WTC11 (cell line): ENCODE results near the gene SMIM41. TPM values are rescaled to one million over a fixed set of nuclear protein-coding genes. Genes with fewer than 3 reads are reported as not detected.

ENCODE experiments used
- ATAC-seq: fragments of 200-7000 bp; cut with Tn5 transposase; 2 replicates; pipeline ENCODE4 v1.10.0; 2021; ENCODE audit warnings: mild to moderate bottlenecking, moderate library complexity
- CTCF ChIA-PET: fragments of 300-600 bp; sonication (Branson Sonifier 250); formaldehyde crosslinking; loops from one replicate; lab custom pipeline; 2021; ENCODE audit warnings: antibody characterized with exemption; lab: Charles Lee
- POLR2A ChIA-PET: fragments of 350-600 bp; sonication (Branson Sonifier 250); formaldehyde crosslinking; loops from one replicate; lab custom pipeline; 2021; ENCODE audit warnings: antibody characterized with exemption; lab: Charles Lee
- DNase-seq: peaks from one replicate; pipeline ENCODE4 v3.0.0; 2021; ENCODE audit warnings: low spot score
- H3K27ac Mint-ChIP-seq: 2 replicates; pipeline ENCODE4 v1.8.0; 2021; ENCODE audit warnings: mixed read lengths
- H3K27me3 Mint-ChIP-seq: 2 replicates; pipeline ENCODE4 v1.8.0; 2021; ENCODE audit warnings: low read depth, mild to moderate bottlenecking, moderate library complexity, mixed read lengths
- H3K36me3 Mint-ChIP-seq: 2 replicates; pipeline ENCODE4 v1.8.0; 2021; ENCODE audit warnings: mixed read lengths
- H3K4me1 Mint-ChIP-seq: 2 replicates; pipeline ENCODE4 v1.8.0; 2022; ENCODE audit warnings: mixed read lengths
- H3K4me3 Mint-ChIP-seq: 2 replicates; pipeline ENCODE4 v1.8.0; 2021; ENCODE audit warnings: mild to moderate bottlenecking, moderate library complexity, mixed read lengths
- H3K9me3 Mint-ChIP-seq: 2 replicates; pipeline ENCODE4 v1.8.0; 2021; ENCODE audit warnings: mixed read lengths
- ARID4B ChIP-seq: sonication (generic); formaldehyde crosslinking; IDR thresholded peaks from 2 replicates; pipeline ENCODE4 v1.8.0; 2023; ENCODE audit warnings: missing genetic modification reagents, mild to moderate bottlenecking, borderline replicate concordance
- ATF6 ChIP-seq: sonication (generic); formaldehyde crosslinking; IDR thresholded peaks from 2 replicates; pipeline ENCODE4 v1.8.1; 2023; ENCODE audit warnings: mild to moderate bottlenecking, missing genetic modification reagents
- CDX4 ChIP-seq: fragments of 250-450 bp; sonication (Bioruptor Pico); IDR thresholded peaks from 2 replicates; pipeline ENCODE4 v1.9.0; 2021; ENCODE audit warnings: moderate library complexity, mild to moderate bottlenecking, inconsistent platforms, borderline replicate concordance
- CREB1 ChIP-seq: sonication (generic); formaldehyde crosslinking; IDR thresholded peaks from 2 replicates; pipeline ENCODE4 v1.8.0; 2023; ENCODE audit warnings: mild to moderate bottlenecking, missing genetic modification reagents
- ESRRA ChIP-seq: sonication (generic); formaldehyde crosslinking; IDR thresholded peaks from 2 replicates; pipeline ENCODE4 v1.8.1; 2022; ENCODE audit warnings: mild to moderate bottlenecking, missing genetic modification reagents, borderline replicate concordance
- FOXJ3 ChIP-seq: sonication (generic); formaldehyde crosslinking; IDR thresholded peaks from 2 replicates; pipeline ENCODE4 v1.9.0; 2021; ENCODE audit warnings: missing genetic modification reagents, mild to moderate bottlenecking, borderline replicate concordance
- FOXP1 ChIP-seq: sonication (generic); formaldehyde crosslinking; IDR thresholded peaks from 2 replicates; pipeline ENCODE4 v1.8.0; 2022; ENCODE audit warnings: missing genetic modification reagents, mild to moderate bottlenecking, moderate library complexity, borderline replicate concordance
- GTF2I ChIP-seq: fragments of 250-450 bp; sonication (Bioruptor Pico); conservative IDR thresholded peaks from 2 replicates; pipeline ENCODE4 v1.4.0; 2021; ENCODE audit warnings: mild to moderate bottlenecking
- HMGXB4 ChIP-seq: sonication (generic); formaldehyde crosslinking; IDR thresholded peaks from 2 replicates; pipeline ENCODE4 v1.8.1; 2023; ENCODE audit warnings: mild to moderate bottlenecking, moderate library complexity, missing genetic modification reagents
- MAX ChIP-seq: sonication (generic); formaldehyde crosslinking; IDR thresholded peaks from 2 replicates; pipeline ENCODE4 v1.8.0; 2022; ENCODE audit warnings: mild to moderate bottlenecking, missing genetic modification reagents
- MXD4 ChIP-seq: fragments of 250-450 bp; sonication (Bioruptor Pico); IDR thresholded peaks from 2 replicates; pipeline ENCODE4 v1.8.0; 2021; ENCODE audit warnings: mild to moderate bottlenecking, moderate library complexity, borderline replicate concordance
- NFE2L1 ChIP-seq: sonication (generic); formaldehyde crosslinking; IDR thresholded peaks from 2 replicates; pipeline ENCODE4 v1.8.1; 2023; ENCODE audit warnings: missing genetic modification reagents
- OVOL2 ChIP-seq: fragments of 250-450 bp; sonication (Bioruptor Pico); IDR thresholded peaks from 2 replicates; pipeline ENCODE4 v1.9.0; 2021; ENCODE audit warnings: mild to moderate bottlenecking, borderline replicate concordance
- PREB ChIP-seq: sonication (generic); formaldehyde crosslinking; IDR thresholded peaks from 2 replicates; pipeline ENCODE4 v1.8.1; 2022; ENCODE audit warnings: mild to moderate bottlenecking, missing genetic modification reagents, moderate library complexity, borderline replicate concordance
- TCF7 ChIP-seq: sonication (generic); formaldehyde crosslinking; IDR thresholded peaks from 2 replicates; pipeline ENCODE4 v1.8.0; 2022; ENCODE audit warnings: mild to moderate bottlenecking, low read depth, missing genetic modification reagents, moderate library complexity
- ZNF317 ChIP-seq: sonication (generic); formaldehyde crosslinking; IDR thresholded peaks from 2 replicates; pipeline ENCODE4 v1.8.1; 2023; ENCODE audit warnings: low read depth, mild to moderate bottlenecking, moderate library complexity, missing genetic modification reagents, borderline replicate concordance
- ZSCAN18 ChIP-seq: fragments of 250-450 bp; sonication (Bioruptor Pico); IDR thresholded peaks from 2 replicates; pipeline ENCODE4 v2.1.2; 2022; ENCODE audit warnings: mild to moderate bottlenecking, moderate library complexity
- total RNA-seq: library from RNA; stranded (reverse); gene quantifications from 3 replicates; pipeline ENCODE4 v1.2.3, GENCODE V29; 2021

The SMIM41 gene
- total RNA-seq, 1 experiment from 2014 or later = not detected

GRCh38 chr12:52141306-52141705 lies 61.8 kb downstream of the SMIM41 start:
- Mint-ChIP-seq H3K27me3 (no peaks in the 10 kb centered on the region; the same call in none of the 2 replicates), H3K27ac (no peak overlapping the region)
- no peak for DNase-seq
- peak; percentile 72 for TF ChIP-seq MAX (CRISPR knock-in tag)
- TF ChIP-seq ATF6 (CRISPR knock-in tag) = no peak
- TF ChIP-seq, all 79 proteins: peak for 1
- ATAC-seq = peak; percentile 46
- Mint-ChIP-seq H3K9me3 (no peaks in the 10 kb centered on the region), H3K4me3 (no peak overlapping the region), H3K4me1 (peaks cover 36% of the 10 kb centered on the region), H3K36me3 (no peaks in the 10 kb centered on the region)
- POLR2A ChIA-PET = no interaction called here
- CTCF ChIA-PET = interaction anchor here (1.0 to 3.3 kb wide), 6 partner anchors 9 to 221 kb away, joined by 3 to 23 read pairs (median 6); no protein-coding TSS in a partner anchor

GRCh38 chr12:52141875-52142274 lies 62.4 kb downstream of the SMIM41 start:
- Mint-ChIP-seq H3K27me3 (no peaks in the 10 kb centered on the region; the same call in none of the 2 replicates), H3K4me1 (peaks cover 36% of the 10 kb centered on the region), H3K27ac (no peak overlapping the region), H3K4me3 (no peak overlapping the region), H3K36me3 (no peaks in the 10 kb centered on the region), H3K9me3 (no peaks in the 10 kb centered on the region)
- POLR2A ChIA-PET = no interaction called here
- CTCF ChIA-PET = no interaction called here
- TF ChIP-seq MXD4 (no peak), PREB (CRISPR knock-in tag) (no peak), GTF2I (CRISPR knock-in tag) (no peak)
- no peak for DNase-seq
- ATAC-seq = no peak

- H3K9me3 Mint-ChIP-seq = no peaks in the 10 kb centered on the region
- H3K27me3 Mint-ChIP-seq = no peaks in the 10 kb centered on the region; the same call in 1 of the 2 replicates
- ATAC-seq = no peak
- CTCF ChIA-PET = interaction anchor here (1.4 to 3.6 kb wide), 12 partner anchors 12 to 737 kb away, joined by 3 to 27 read pairs (median 7); partner anchors contain the start of gene KRT7
- H3K4me1 Mint-ChIP-seq = peaks cover 36% of the 10 kb centered on the region
- POLR2A ChIA-PET = no interaction called here
- H3K4me3 Mint-ChIP-seq = no peak overlapping the region
- no peaks in the 10 kb centered on the region for H3K36me3 Mint-ChIP-seq
- no peak for DNase-seq
- H3K27ac Mint-ChIP-seq = no peak overlapping the region
- TF ChIP-seq ZNF317 (CRISPR knock-in tag) (no peak), MAX (CRISPR knock-in tag) (no peak), CDX4 (CRISPR knock-in tag) (no peak), NFE2L1 (CRISPR knock-in tag) (no peak), HMGXB4 (CRISPR knock-in tag) (no peak), FOXJ3 (CRISPR knock-in tag) (no peak), ARID4B (no peak), CREB1 (CRISPR knock-in tag) (no peak), OVOL2 (CRISPR knock-in tag) (no peak), ZSCAN18 (no peak), TCF7 (no peak), FOXP1 (CRISPR knock-in tag) (no peak), ESRRA (no peak)
Observed at GRCh38 chr12:52142431-52142830, 62.9 kb downstream of the SMIM41 start.
